ENCODE results near the gene TTLL6.

- TF ChIP-seq CTCF (IDR thresholded peaks at IDR 0.05) (no peak), POLR2A (IDR thresholded peaks at IDR 0.05) (no peak)
These were observed 25.7 kb upstream of the TTLL6 start for GRCh38 chr17:48842746-48843145.
